ENCODE measurements around the gene SLC30A1. TPM values are rescaled to one million over a fixed set of nuclear protein-coding genes. Genes with fewer than 3 reads are reported as not detected.

SLC30A1 gene
- polyA plus RNA-seq, 1 donor from 2014 or later = 6.5 TPM

DNA sequence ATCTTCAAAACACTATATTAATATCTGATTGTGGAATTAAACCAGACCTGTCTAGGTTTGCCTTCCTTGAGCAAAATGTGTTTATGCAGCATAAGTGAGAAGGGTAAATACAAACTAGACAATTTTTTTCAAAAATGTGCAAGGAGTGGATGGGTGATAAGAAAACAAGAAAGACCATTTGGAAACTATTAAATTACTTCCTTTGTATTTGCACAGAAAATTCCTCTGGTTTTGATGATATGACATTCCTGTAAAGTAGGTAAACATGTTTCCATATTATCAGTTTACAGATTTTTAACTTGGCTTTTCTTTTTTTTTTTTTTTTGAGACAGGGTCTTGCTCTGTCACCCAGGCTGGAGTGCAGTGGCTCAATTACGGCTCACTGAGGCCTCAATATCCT is 24.8 kb upstream of the SLC30A1 start:
- no peaks in the 10 kb centered on the region for H3K9me3 ChIP-seq (ENCODE audit: low read length)
- TF ChIP-seq MXI1 (conservative IDR thresholded peaks at IDR 0.05; ENCODE audit: poor library complexity, severe bottlenecking) (no peak), RAD21 (conservative IDR thresholded peaks at IDR 0.05) (no peak), POLR2AphosphoS5 (IDR thresholded peaks at IDR 0.05) (no peak)
- no peaks in the 10 kb centered on the region for H4K20me1 ChIP-seq (ENCODE audit: insufficient read depth)
- no peaks in the 10 kb centered on the region for H3K79me2 ChIP-seq (replicated peaks; ENCODE audit: insufficient read depth, low read length)
- no peaks in the 10 kb centered on the region for H3K27me3 ChIP-seq (ENCODE audit: insufficient read depth, low read depth, low read length)
- H3K27ac ChIP-seq (ENCODE audit: low read length) = no peak overlapping the region
- H3K9me2 ChIP-seq (ENCODE audit: insufficient read depth, low read length) = no peaks in the 10 kb centered on the region
- H3K4me3 ChIP-seq (ENCODE audit: low read length) = no peak overlapping the region
- no peak overlapping the region for H3K4me2 ChIP-seq (ENCODE audit: low read length)
- H3F3A ChIP-seq (ENCODE audit: insufficient read depth, low read length, poor library complexity, severe bottlenecking) = no peaks in the 10 kb centered on the region
- H2AFZ ChIP-seq (ENCODE audit: low read depth, low read length) = no peak overlapping the region
- H3K36me3 ChIP-seq (ENCODE audit: insufficient read depth, low read length) = no peaks in the 10 kb centered on the region
- H3K9ac ChIP-seq (ENCODE audit: low read length) = no peak overlapping the region

DNA sequence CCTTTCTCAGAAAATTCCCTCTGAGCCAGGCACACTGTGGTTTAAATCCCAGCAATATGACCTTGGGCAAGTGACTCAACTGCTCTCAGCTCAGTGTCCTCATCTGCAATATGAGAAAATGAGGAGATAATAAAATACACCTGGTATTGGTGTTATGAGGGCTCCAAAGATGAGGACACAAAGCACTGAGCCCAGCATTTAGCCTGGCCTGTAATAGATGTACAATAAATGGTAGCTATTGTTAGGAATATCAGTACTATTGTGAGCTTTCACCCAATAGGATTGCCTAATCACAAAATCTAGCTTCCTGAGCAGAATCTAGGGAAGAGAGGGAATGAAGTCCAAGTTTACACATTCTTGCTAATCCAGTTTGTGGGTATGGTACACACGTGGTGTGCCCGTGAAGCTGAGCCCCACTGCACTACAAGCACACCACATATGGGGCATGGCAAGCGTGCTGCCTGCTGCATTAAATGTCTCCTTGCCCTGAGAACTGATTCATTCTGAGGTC is 24.3 kb upstream of the SLC30A1 start:
- Histone ChIP-seq H3K79me2 (replicated peaks; ENCODE audit: insufficient read depth, low read length) (no peaks in the 10 kb centered on the region), H3K4me2 (ENCODE audit: low read length) (no peak overlapping the region), H3K9ac (ENCODE audit: low read length) (no peak overlapping the region), H3K9me2 (ENCODE audit: insufficient read depth, low read length) (no peaks in the 10 kb centered on the region), H3K4me3 (ENCODE audit: low read length) (no peak overlapping the region), H3F3A (ENCODE audit: insufficient read depth, low read length, poor library complexity, severe bottlenecking) (no peaks in the 10 kb centered on the region), H2AFZ (ENCODE audit: low read depth, low read length) (no peak overlapping the region), H3K36me3 (ENCODE audit: insufficient read depth, low read length) (no peaks in the 10 kb centered on the region), H4K20me1 (ENCODE audit: insufficient read depth) (no peaks in the 10 kb centered on the region), H3K27me3 (ENCODE audit: insufficient read depth, low read depth, low read length) (no peaks in the 10 kb centered on the region), H3K9me3 (ENCODE audit: low read length) (no peaks in the 10 kb centered on the region), H3K27ac (ENCODE audit: low read length) (no peak overlapping the region)
- TF ChIP-seq EZH2 (IDR thresholded peaks at IDR 0.05; ENCODE audit: borderline replicate concordance, insufficient read depth, low read length, poor library complexity, severe bottlenecking) = no peak
- TF ChIP-seq, protein P1, sequence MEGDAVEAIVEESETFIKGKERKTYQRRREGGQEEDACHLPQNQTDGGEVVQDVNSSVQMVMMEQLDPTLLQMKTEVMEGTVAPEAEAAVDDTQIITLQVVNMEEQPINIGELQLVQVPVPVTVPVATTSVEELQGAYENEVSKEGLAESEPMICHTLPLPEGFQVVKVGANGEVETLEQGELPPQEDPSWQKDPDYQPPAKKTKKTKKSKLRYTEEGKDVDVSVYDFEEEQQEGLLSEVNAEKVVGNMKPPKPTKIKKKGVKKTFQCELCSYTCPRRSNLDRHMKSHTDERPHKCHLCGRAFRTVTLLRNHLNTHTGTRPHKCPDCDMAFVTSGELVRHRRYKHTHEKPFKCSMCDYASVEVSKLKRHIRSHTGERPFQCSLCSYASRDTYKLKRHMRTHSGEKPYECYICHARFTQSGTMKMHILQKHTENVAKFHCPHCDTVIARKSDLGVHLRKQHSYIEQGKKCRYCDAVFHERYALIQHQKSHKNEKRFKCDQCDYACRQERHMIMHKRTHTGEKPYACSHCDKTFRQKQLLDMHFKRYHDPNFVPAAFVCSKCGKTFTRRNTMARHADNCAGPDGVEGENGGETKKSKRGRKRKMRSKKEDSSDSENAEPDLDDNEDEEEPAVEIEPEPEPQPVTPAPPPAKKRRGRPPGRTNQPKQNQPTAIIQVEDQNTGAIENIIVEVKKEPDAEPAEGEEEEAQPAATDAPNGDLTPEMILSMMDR (IDR thresholded peaks at IDR 0.05; ENCODE audit: poor library complexity, severe bottlenecking) = no peak

DNA sequence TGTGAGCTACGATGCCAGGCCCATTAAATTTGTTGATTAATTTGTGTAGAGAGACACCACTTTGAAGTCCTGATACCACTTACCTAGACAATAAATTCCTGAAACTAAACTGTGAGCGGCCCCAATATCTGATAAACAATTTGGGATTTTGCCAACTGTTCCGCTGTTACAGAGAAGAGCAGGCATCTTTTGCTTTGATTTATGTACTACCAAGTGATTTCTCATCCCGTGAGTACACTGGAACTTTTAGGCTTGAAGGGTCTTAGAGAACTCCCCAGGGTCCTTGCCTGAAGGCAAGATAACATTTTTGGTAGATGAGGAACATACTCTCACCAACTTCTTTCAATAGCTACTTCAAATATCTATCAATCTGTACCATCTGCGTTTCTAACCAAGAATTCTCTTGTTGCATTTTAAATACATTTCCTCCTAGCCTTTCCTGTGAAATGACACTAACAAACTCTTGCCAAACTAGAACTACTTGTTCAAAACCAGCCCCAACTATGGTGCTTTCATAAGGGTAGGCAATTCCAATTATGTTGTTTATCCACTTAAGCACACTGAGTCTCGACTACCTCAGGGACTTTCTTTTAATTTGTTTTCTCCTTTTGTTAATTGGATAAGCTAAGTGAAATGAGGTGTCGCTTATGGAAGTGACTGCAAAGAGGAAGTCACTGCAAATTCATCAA is 23.2 kb upstream of the SLC30A1 start:
- Histone ChIP-seq H3K9me2 (ENCODE audit: insufficient read depth, low read length) (no peaks in the 10 kb centered on the region), H3K9me3 (ENCODE audit: low read length) (no peaks in the 10 kb centered on the region), H3K79me2 (replicated peaks; ENCODE audit: insufficient read depth, low read length) (no peaks in the 10 kb centered on the region), H3K36me3 (ENCODE audit: insufficient read depth, low read length) (no peaks in the 10 kb centered on the region), H3K27me3 (ENCODE audit: insufficient read depth, low read depth, low read length) (no peaks in the 10 kb centered on the region), H3K4me3 (ENCODE audit: low read length) (no peak overlapping the region), H3K9ac (ENCODE audit: low read length) (no peak overlapping the region), H4K20me1 (ENCODE audit: insufficient read depth) (no peaks in the 10 kb centered on the region), H3F3A (ENCODE audit: insufficient read depth, low read length, poor library complexity, severe bottlenecking) (no peaks in the 10 kb centered on the region), H3K4me2 (ENCODE audit: low read length) (no peak overlapping the region), H2AFZ (ENCODE audit: low read depth, low read length) (no peak overlapping the region), H3K27ac (ENCODE audit: low read length) (no peak overlapping the region)
- TF ChIP-seq, protein P1 (IDR thresholded peaks at IDR 0.05; ENCODE audit: poor library complexity, severe bottlenecking) = no peak
- TF ChIP-seq RAD21 (conservative IDR thresholded peaks at IDR 0.05) (no peak), EP300 (conservative IDR thresholded peaks at IDR 0.05; ENCODE audit: poor library complexity, severe bottlenecking) (no peak), MXI1 (conservative IDR thresholded peaks at IDR 0.05; ENCODE audit: poor library complexity, severe bottlenecking) (no peak), TAF1 (IDR thresholded peaks at IDR 0.05; ENCODE audit: low read depth) (no peak), SMC3 (conservative IDR thresholded peaks at IDR 0.05; ENCODE audit: poor library complexity) (no peak), POLR2AphosphoS5 (IDR thresholded peaks at IDR 0.05) (no peak), EZH2 (IDR thresholded peaks at IDR 0.05; ENCODE audit: borderline replicate concordance, insufficient read depth, low read length, poor library complexity, severe bottlenecking) (no peak)
- TF ChIP-seq, protein P2, sequence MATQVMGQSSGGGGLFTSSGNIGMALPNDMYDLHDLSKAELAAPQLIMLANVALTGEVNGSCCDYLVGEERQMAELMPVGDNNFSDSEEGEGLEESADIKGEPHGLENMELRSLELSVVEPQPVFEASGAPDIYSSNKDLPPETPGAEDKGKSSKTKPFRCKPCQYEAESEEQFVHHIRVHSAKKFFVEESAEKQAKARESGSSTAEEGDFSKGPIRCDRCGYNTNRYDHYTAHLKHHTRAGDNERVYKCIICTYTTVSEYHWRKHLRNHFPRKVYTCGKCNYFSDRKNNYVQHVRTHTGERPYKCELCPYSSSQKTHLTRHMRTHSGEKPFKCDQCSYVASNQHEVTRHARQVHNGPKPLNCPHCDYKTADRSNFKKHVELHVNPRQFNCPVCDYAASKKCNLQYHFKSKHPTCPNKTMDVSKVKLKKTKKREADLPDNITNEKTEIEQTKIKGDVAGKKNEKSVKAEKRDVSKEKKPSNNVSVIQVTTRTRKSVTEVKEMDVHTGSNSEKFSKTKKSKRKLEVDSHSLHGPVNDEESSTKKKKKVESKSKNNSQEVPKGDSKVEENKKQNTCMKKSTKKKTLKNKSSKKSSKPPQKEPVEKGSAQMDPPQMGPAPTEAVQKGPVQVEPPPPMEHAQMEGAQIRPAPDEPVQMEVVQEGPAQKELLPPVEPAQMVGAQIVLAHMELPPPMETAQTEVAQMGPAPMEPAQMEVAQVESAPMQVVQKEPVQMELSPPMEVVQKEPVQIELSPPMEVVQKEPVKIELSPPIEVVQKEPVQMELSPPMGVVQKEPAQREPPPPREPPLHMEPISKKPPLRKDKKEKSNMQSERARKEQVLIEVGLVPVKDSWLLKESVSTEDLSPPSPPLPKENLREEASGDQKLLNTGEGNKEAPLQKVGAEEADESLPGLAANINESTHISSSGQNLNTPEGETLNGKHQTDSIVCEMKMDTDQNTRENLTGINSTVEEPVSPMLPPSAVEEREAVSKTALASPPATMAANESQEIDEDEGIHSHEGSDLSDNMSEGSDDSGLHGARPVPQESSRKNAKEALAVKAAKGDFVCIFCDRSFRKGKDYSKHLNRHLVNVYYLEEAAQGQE (IDR thresholded peaks at IDR 0.05; ENCODE audit: borderline replicate concordance) = no peak

Measured in neural cell (in vitro differentiated cells).